GM12875 (cell line): ENCODE measurements around the gene SESN3.
"Not testable (repeated sequence)": the region's sequence is repeated elsewhere in the genome, so short reads cannot be mapped to it uniquely, and the experiment has no call there.

Source experiments
- H3K4me3 ChIP-seq: one replicate; pipeline ENCODE4 v1.5.1; 2011; ENCODE audit warnings: low read depth, low read length, control low read depth
- TF ChIP-seq, protein P1 (sequence below): IDR thresholded peaks from 2 replicates; pipeline ENCODE4 v1.5.1; 2011; ENCODE audit warnings: low read depth, mild to moderate bottlenecking, control low read depth, inconsistent platforms, low read length, moderate library complexity, borderline replicate concordance; ENCODE audit not compliant: insufficient read depth

SESN3 gene, protein sequence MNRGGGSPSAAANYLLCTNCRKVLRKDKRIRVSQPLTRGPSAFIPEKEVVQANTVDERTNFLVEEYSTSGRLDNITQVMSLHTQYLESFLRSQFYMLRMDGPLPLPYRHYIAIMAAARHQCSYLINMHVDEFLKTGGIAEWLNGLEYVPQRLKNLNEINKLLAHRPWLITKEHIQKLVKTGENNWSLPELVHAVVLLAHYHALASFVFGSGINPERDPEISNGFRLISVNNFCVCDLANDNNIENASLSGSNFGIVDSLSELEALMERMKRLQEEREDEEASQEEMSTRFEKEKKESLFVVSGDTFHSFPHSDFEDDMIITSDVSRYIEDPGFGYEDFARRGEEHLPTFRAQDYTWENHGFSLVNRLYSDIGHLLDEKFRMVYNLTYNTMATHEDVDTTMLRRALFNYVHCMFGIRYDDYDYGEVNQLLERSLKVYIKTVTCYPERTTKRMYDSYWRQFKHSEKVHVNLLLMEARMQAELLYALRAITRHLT

DNA sequence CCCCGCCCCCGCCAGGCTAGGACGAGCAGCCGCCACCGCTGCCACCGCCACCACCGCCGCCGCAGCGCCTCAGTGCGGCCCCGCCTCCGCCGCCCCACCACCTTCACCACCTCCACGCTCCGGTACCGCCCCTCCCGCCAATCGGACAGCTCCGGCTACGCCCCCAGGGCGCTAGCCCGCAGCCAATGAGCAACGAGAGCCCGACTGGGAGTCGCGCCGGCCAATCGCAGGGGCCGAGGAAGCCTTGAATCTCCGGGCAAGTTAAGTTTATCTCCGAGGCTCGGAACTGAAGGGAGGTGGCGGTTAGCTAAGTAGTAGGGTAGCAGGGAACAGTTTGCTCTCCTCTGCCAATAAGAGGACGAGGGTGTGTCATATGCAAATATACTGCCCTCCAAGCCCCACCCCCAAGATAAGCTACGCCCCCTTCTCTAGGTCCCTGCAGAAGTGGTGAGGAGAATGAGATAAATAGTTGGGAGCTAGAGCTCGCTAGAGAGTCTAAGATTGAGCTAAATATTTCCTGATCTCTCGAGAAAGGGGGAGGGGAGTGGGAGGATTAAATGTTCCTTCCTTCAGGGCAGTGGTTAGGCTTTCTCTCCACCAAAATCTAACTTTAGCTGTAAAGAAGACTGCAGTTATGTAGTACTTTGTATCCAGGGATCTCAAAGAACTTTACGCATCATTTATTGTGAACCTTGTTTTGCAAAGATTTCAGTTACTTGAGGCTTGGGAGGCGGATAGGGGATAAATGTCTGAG is at the start of gene SESN3:
Gene SESN3, minus strand, starts transcription at position 76 of the 754 bp plus-strand sequence. CDS start 342 bp downstream, outside the sequence.
- TF ChIP-seq, protein P1, sequence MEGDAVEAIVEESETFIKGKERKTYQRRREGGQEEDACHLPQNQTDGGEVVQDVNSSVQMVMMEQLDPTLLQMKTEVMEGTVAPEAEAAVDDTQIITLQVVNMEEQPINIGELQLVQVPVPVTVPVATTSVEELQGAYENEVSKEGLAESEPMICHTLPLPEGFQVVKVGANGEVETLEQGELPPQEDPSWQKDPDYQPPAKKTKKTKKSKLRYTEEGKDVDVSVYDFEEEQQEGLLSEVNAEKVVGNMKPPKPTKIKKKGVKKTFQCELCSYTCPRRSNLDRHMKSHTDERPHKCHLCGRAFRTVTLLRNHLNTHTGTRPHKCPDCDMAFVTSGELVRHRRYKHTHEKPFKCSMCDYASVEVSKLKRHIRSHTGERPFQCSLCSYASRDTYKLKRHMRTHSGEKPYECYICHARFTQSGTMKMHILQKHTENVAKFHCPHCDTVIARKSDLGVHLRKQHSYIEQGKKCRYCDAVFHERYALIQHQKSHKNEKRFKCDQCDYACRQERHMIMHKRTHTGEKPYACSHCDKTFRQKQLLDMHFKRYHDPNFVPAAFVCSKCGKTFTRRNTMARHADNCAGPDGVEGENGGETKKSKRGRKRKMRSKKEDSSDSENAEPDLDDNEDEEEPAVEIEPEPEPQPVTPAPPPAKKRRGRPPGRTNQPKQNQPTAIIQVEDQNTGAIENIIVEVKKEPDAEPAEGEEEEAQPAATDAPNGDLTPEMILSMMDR = no peak
- peak within 1 kb of the TSS; percentile 73 for H3K4me3 ChIP-seq

DNA sequence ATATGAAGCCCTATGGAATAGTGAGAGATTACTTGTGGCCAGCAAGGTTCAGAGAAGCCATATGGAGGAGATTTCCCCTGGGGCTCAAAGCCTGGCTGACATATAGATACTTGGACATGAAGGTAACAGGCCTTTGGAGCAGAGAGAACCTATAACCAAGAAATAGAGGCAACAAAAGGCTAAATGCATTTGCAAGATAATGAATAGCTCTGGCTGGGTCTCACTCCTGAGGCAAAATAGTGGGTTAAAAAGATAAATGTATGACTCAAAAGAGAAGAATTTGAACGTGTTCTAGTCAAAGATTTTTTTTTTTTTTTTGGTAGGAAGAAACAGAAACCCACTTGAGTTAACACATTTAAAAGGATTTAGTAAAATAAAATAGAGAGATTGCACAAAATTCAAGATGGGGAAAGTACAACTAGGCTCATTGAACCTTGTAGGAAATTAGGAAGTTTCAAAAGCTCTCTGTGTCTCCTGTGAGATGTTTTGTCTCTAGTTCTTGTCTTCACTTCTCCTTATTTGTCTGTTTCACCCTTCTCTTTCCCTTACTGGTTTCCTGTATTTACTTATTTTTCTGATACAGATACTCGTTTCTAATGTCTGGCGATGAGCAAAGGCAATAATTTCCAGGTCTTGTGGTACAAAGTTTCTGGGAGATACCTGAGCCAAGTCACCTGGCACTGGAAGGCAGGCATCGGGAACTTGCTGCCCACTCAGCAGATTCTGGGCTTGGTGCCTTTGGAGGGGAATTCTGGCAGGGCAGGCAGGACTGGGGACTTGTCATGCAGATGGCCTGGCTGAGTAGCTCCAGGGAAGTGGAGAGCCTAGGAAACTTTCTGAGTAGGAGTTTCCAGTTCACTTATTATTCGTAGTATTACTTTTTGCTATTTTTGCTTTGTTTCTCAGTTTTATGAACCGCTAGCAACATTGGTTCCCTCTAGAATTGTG is 49.2 kb upstream of the SESN3 start:
- TF ChIP-seq, protein P1 = no peak
- H3K4me3 ChIP-seq = no peak overlapping the region

DNA sequence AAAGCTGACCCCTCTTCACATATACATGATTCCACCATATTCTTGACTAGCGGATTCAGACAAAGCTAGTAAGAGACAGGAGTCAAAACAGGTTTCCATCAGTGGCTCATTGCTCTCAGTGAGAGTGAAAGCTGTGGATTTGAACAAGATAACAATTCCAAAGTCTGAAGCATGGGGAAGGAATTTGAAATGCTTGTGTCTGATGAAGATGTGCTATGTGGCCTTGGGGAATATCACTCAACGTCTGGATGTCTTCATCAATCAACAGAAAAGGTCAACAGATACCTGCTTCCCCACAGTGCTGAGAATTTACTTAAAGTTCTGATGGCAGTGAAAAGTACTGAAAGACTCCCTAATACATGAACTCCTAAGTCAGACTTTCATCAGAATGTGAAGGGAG is 46.9 kb upstream of the SESN3 start:
- TF ChIP-seq, protein P1 = no peak
- no peak overlapping the region for H3K4me3 ChIP-seq

DNA sequence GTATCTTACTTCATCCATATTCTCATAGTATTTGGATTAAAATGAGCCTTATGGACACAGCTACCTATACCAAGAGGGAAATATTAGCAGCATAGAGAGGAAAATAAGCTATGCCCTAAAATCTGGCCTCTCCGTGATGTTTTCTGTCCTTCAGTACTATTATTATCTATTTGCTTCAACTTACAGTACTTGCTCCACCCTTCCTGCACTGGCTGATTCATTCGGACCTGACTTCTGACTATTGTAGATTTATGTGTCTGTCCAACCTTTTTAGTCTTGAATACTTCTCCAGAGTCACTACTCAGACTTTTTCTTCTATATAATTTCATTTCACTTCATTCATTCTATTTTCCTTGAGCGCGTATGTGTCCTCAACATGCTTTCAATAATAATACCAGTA is 45.1 kb upstream of the SESN3 start:
- TF ChIP-seq, protein P1 = no peak

DNA sequence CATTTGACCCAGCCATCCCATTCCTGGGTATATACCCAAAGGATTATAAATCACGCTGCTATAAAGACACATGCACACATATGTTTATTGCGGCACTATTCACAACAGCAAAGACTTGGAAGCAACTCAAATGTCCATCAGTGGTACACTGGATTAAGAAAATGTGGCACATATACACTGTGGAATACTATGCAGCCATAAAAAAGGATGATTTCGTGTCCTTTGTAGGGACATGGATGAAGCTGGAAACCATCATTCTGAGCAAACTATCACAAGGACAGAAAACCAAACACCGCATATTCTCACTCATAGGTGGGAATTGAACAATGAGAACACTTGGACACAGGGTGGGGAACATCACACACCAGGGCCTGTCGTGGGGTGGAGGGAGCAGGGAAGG is 42.6 kb upstream of the SESN3 start:
- H3K4me3 ChIP-seq = not testable (repeated sequence)

More for the DNA sequence above, 45.1 kb upstream of the SESN3 start:
- H3K4me3 ChIP-seq = no peak overlapping the region

DNA sequence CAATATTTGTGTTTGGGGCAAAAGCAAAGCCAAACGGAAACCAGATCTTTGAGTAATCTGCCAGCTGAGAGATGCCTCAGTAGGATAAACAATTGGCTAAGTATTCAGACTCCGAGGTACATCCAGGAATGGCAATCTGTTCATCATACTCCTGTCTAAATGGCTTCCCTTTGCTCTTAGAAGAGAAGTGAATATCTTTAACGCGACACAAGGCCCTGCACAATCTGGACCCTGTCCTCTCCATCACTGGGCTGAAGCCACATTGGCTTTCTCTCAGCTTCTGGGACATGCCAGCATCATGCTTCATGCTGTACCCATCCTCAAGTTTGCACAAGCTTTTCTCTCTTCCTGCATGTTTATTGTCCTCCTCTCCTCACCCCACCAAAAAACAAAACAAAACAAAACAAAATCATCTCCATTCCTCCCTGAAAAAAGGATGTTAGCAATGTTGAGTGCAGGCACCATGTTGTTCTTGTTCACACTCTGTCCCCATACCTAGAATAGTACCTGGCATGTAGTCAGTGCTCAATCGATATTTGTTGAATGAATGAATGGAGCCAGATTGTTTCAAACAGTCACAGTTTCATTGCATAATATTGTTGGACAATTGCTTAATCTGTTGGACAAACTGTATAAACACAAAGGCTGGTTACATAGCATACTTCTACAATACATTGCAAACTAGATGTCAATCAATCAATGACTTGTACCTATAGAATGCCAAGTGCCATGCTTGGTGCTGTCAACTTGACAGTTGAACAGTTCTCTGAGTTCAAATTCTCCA is 38.2 kb upstream of the SESN3 start:
- TF ChIP-seq, protein P1 = no peak
- no peak overlapping the region for H3K4me3 ChIP-seq
